Thyroid gland (tissue), 4 donors: ENCODE data around the gene TANC1.

ENCODE experiments used
- POLR2A ChIP-seq, 2 donors: fragments of 450-650 bp; IDR thresholded peaks; one replicate each; pipeline ENCODE4 v1.6.1; 2017; ENCODE audit warnings: antibody characterized with exemption in 2 of 2, mild to moderate bottlenecking in 2 of 2, moderate library complexity in 1 of 2
- TF ChIP-seq, protein P1 (sequence below), 6 experiments: fragments of 200-600 bp in 3 of 6; fragments of 450-650 bp in 3 of 6; sonication (generic) in 3 of 6; IDR thresholded peaks; one replicate each; pipeline ENCODE4 v1.5.1; 2016 to 2019; ENCODE audit warnings: antibody characterized with exemption in 6 of 6, mild to moderate bottlenecking in 2 of 6, inconsistent platforms in 1 of 6, moderate library complexity in 1 of 6

GRCh38 chr2:159138642-159139182 lies 170.3 kb downstream of the TANC1 start:
- TF ChIP-seq POLR2A (IDR thresholded peaks at IDR 0.05) = no peak
- TF ChIP-seq, protein P1, sequence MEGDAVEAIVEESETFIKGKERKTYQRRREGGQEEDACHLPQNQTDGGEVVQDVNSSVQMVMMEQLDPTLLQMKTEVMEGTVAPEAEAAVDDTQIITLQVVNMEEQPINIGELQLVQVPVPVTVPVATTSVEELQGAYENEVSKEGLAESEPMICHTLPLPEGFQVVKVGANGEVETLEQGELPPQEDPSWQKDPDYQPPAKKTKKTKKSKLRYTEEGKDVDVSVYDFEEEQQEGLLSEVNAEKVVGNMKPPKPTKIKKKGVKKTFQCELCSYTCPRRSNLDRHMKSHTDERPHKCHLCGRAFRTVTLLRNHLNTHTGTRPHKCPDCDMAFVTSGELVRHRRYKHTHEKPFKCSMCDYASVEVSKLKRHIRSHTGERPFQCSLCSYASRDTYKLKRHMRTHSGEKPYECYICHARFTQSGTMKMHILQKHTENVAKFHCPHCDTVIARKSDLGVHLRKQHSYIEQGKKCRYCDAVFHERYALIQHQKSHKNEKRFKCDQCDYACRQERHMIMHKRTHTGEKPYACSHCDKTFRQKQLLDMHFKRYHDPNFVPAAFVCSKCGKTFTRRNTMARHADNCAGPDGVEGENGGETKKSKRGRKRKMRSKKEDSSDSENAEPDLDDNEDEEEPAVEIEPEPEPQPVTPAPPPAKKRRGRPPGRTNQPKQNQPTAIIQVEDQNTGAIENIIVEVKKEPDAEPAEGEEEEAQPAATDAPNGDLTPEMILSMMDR (IDR thresholded peaks at IDR 0.05) = no peak
